HepG2 (cell line): Measurements from ENCODE around the gene RNF6. TPM values are rescaled to one million over a fixed set of nuclear protein-coding genes. Genes with fewer than 3 reads are reported as not detected.
A peak's percentile ranks its signal among the peaks of the same experiment; 100 is the strongest.

Experiments used
- CSRNP2 ChIP-seq: sonication (generic); formaldehyde crosslinking; conservative IDR thresholded peaks from 2 replicates; pipeline ENCODE4 v1.8.0; 2022; ENCODE audit warnings: low read depth, missing genetic modification reagents
- HOXA5 ChIP-seq: sonication (generic); formaldehyde crosslinking; IDR thresholded peaks from 2 replicates; pipeline ENCODE4 v1.4.0; 2020; ENCODE audit warnings: missing genetic modification reagents
- MAF1 ChIP-seq: sonication (generic); formaldehyde crosslinking; IDR thresholded peaks from 2 replicates; pipeline ENCODE4 v1.5.0; 2020; ENCODE audit warnings: missing genetic modification reagents, borderline replicate concordance
- MATR3 ChIP-seq: sonication (generic); formaldehyde crosslinking; IDR thresholded peaks from 2 replicates; pipeline ENCODE4 v1.4.0; 2020; ENCODE audit warnings: missing genetic modification reagents
- MTA1 ChIP-seq: sonication (generic); formaldehyde crosslinking; IDR thresholded peaks from 2 replicates; pipeline ENCODE4 v1.4.0; 2020; ENCODE audit warnings: missing genetic modification reagents, mild to moderate bottlenecking, borderline replicate concordance
- MTERF4 ChIP-seq: sonication (generic); formaldehyde crosslinking; IDR thresholded peaks from 2 replicates; pipeline ENCODE4 v1.8.0; 2023; ENCODE audit warnings: mild to moderate bottlenecking, missing genetic modification reagents
- MXD1 ChIP-seq: sonication (generic); formaldehyde crosslinking; IDR thresholded peaks from 2 replicates; pipeline ENCODE4 v1.4.0; 2020; ENCODE audit warnings: mild to moderate bottlenecking, missing genetic modification reagents
- NFATC3 ChIP-seq: sonication (generic); formaldehyde crosslinking; IDR thresholded peaks from 2 replicates; pipeline ENCODE4 v1.5.1; 2020; ENCODE audit warnings: mild to moderate bottlenecking, missing genetic modification reagents
- PLSCR1 ChIP-seq: sonication (generic); formaldehyde crosslinking; IDR thresholded peaks from 2 replicates; pipeline ENCODE4 v1.5.0; 2020; ENCODE audit warnings: missing genetic modification reagents, mild to moderate bottlenecking, borderline replicate concordance
- PTBP1 ChIP-seq: fragments of 200-400 bp; formaldehyde crosslinking; IDR thresholded peaks from 2 replicates; pipeline ENCODE4 v1.6.1; 2018; ENCODE audit warnings: low read length, low read depth; ENCODE audit not compliant: poor library complexity, severe bottlenecking
- SMARCC2 ChIP-seq: fragments of 450-650 bp; IDR thresholded peaks from 2 replicates; pipeline ENCODE4 v1.6.1; 2017; ENCODE audit warnings: antibody characterized with exemption, mild to moderate bottlenecking
- TBP ChIP-seq: sonication (generic); formaldehyde crosslinking; IDR thresholded peaks from 2 replicates; pipeline ENCODE4 v1.5.0; 2020; ENCODE audit warnings: missing genetic modification reagents
- THYN1 ChIP-seq: sonication (generic); formaldehyde crosslinking; IDR thresholded peaks from 2 replicates; pipeline ENCODE4 v1.8.1; 2023; ENCODE audit warnings: low read depth, mild to moderate bottlenecking, moderate library complexity, missing genetic modification reagents, borderline replicate concordance
- TRIM22 ChIP-seq: fragments of 450-650 bp; IDR thresholded peaks from 2 replicates; pipeline ENCODE4 v1.6.1; 2017
- ZNF234 ChIP-seq: sonication (generic); formaldehyde crosslinking; conservative IDR thresholded peaks from 2 replicates; pipeline ENCODE4 v1.5.1; 2020; ENCODE audit warnings: mild to moderate bottlenecking, missing genetic modification reagents
- ZNF44 ChIP-seq: sonication (generic); formaldehyde crosslinking; IDR thresholded peaks from 2 replicates; pipeline ENCODE4 v1.5.1; 2020; ENCODE audit warnings: mild to moderate bottlenecking, missing genetic modification reagents
- ZNF567 ChIP-seq: sonication (generic); formaldehyde crosslinking; IDR thresholded peaks from 2 replicates; pipeline ENCODE4 v1.8.1; 2023; ENCODE audit warnings: mild to moderate bottlenecking, missing genetic modification reagents, borderline replicate concordance
- ZNF670 ChIP-seq: sonication (generic); formaldehyde crosslinking; IDR thresholded peaks from 2 replicates; pipeline ENCODE4 v1.8.0; 2022; ENCODE audit warnings: mild to moderate bottlenecking, missing genetic modification reagents, borderline replicate concordance
- ZNF839 ChIP-seq: sonication (generic); formaldehyde crosslinking; IDR thresholded peaks from 2 replicates; pipeline ENCODE4 v1.4.0; 2020; ENCODE audit warnings: missing genetic modification reagents, mild to moderate bottlenecking, borderline replicate concordance
- ZSCAN22 ChIP-seq: sonication (generic); formaldehyde crosslinking; IDR thresholded peaks from 2 replicates; pipeline ENCODE4 v1.4.0; 2020; ENCODE audit warnings: mild to moderate bottlenecking, missing genetic modification reagents
- polyA plus RNA-seq, 8 experiments: library from polyadenylated mRNA; depleted of rRNA in 3 of 8; stranded (reverse) in 7 of 8; unstranded in 1 of 8; fragments of >200 nt; fragmentation: Illumina TruSeq in 4 of 8; extraction: Trizol in 4 of 8; gene quantifications; 2 replicates each; pipeline versions ENCODE4 v1.2.1 to v1.2.3, GENCODE V29; 2011 to 2016; ENCODE audit warnings: low read depth in 4 of 8, missing spikeins in 1 of 8, mixed read lengths in 1 of 8; ENCODE audit not compliant: insufficient read depth in 1 of 8
- total RNA-seq, 5 experiments: library from RNA; depleted of rRNA; stranded (reverse); fragments of >200 nt; fragmentation: Illumina TruSeq; extraction: Trizol; gene quantifications; 2 replicates each; pipeline ENCODE4 v1.2.3, GENCODE V29; 2016; ENCODE audit warnings: low read depth in 1 of 5

RNF6 gene
- total and polyA plus RNA-seq, 2 of the 13 experiments (the other 11 are each of a cell fraction or from before 2014, with no cell fraction given), result 14.6 to 36.8 TPM

GRCh38 chr13:26186118-26186870 lies 35.8 kb downstream of the RNF6 start (continued):
- TF ChIP-seq MAF1 (CRISPR knock-in tag) (peak; percentile 78; the same call in 1 of the 2 replicates), ZSCAN22 (CRISPR knock-in tag) (no peak), SMARCC2 (no peak), PTBP1 (peak; percentile 59), MATR3 (no peak), ZNF234 (CRISPR knock-in tag) (no peak; the same call in 1 of the 2 replicates), ZNF567 (CRISPR knock-in tag) (0 out of 2 replicates have a peak, but pooled peaks have one; percentile 62), MTA1 (CRISPR knock-in tag) (peak; percentile 80; the same call in 1 of the 2 replicates), ZNF670 (CRISPR knock-in tag) (peak; percentile 35; the same call in 1 of the 2 replicates), ZNF44 (CRISPR knock-in tag) (peak; percentile 89; the same call in 1 of the 2 replicates), ZNF839 (CRISPR knock-in tag) (peak; percentile 66; the same call in 1 of the 2 replicates), MTERF4 (0 out of 2 replicates have a peak, but pooled peaks have one; percentile 32), THYN1 (CRISPR knock-in tag) (no peak), PLSCR1 (CRISPR knock-in tag) (no peak), HOXA5 (CRISPR knock-in tag) (peak; percentile 89), MXD1 (CRISPR knock-in tag) (peak; percentile 98), CSRNP2 (no peak), NFATC3 (CRISPR knock-in tag) (0 out of 2 replicates have a peak, but pooled peaks have one; percentile 61), TBP (CRISPR knock-in tag) (no peak), TRIM22 (no peak)
